ENCODE data around the gene ADNP2. TPM values are rescaled to one million over a fixed set of nuclear protein-coding genes. Genes with fewer than 3 reads are reported as not detected.

The ADNP2 gene
- total RNA-seq, 1 experiment from 2014 or later: 40.5 TPM

DNA sequence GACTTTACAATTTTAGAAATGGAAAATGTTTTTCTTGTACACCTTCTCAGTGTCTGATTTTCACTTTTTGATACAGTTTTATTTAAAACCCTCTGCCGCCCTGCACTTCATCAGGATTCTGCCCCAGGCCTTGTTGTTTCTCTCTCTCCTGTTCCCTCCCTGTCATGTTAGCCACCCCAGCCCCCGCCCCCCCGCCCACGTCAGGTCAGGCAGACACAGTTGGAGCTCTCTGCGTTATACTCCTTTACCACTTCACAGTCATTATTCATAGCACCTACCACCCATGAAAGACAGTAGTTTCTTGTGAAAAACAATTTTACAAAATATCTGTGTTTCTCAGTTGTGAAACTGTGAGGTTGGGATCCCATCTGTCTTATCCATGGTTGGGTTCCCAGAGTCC is 21.5 kb downstream of the ADNP2 start:
- Histone ChIP-seq H3K4me3 (ENCODE audit: low read depth in 2 of 2, low read length in 2 of 2) (no peak overlapping the region), H3K9me3 (ENCODE audit: control insufficient read depth, insufficient read depth, low read depth, low read length) (no peaks in the 10 kb centered on the region), H3K4me1 (ENCODE audit: control insufficient read depth, insufficient read depth, low read length) (no peaks in the 10 kb centered on the region), H3K27me3 (ENCODE audit: control insufficient read depth, insufficient read depth, low read length) (no peaks in the 10 kb centered on the region), H3K36me3 (ENCODE audit: control insufficient read depth, insufficient read depth, low read length) (peaks cover 6% of the 10 kb centered on the region; the same call in 1 of the 2 replicates), H3K27ac (ENCODE audit: low read length) (no peak overlapping the region)
- intact Hi-C loops (cut with micrococcal nuclease; ENCODE audit: unreplicated experiment) (no loop called here), in situ Hi-C loops (cut with HindIII; ENCODE audit: low pct_unique_long_range_greater_than_20kb, low sequenced_read_pairs) (no loop called here)
- CTCF ChIA-PET: no interaction called here
- BruUV-seq (replicated peaks): no TSS peak
- TF ChIP-seq, protein P1, sequence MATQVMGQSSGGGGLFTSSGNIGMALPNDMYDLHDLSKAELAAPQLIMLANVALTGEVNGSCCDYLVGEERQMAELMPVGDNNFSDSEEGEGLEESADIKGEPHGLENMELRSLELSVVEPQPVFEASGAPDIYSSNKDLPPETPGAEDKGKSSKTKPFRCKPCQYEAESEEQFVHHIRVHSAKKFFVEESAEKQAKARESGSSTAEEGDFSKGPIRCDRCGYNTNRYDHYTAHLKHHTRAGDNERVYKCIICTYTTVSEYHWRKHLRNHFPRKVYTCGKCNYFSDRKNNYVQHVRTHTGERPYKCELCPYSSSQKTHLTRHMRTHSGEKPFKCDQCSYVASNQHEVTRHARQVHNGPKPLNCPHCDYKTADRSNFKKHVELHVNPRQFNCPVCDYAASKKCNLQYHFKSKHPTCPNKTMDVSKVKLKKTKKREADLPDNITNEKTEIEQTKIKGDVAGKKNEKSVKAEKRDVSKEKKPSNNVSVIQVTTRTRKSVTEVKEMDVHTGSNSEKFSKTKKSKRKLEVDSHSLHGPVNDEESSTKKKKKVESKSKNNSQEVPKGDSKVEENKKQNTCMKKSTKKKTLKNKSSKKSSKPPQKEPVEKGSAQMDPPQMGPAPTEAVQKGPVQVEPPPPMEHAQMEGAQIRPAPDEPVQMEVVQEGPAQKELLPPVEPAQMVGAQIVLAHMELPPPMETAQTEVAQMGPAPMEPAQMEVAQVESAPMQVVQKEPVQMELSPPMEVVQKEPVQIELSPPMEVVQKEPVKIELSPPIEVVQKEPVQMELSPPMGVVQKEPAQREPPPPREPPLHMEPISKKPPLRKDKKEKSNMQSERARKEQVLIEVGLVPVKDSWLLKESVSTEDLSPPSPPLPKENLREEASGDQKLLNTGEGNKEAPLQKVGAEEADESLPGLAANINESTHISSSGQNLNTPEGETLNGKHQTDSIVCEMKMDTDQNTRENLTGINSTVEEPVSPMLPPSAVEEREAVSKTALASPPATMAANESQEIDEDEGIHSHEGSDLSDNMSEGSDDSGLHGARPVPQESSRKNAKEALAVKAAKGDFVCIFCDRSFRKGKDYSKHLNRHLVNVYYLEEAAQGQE (IDR thresholded peaks at IDR 0.05; ENCODE audit: insufficient read depth in 1 of 2, low read depth in 2 of 2, low read length in 1 of 2): no peak
- TF ChIP-seq SIN3A (IDR thresholded peaks at IDR 0.05; ENCODE audit: borderline replicate concordance, insufficient read depth, low read depth, low read length) (no peak), POLR2AphosphoS5 (IDR thresholded peaks at IDR 0.05; ENCODE audit: low read depth, low read length) (no peak), TCF7L2 (IDR thresholded peaks at IDR 0.05; ENCODE audit: low read depth, low read length) (no peak)
- TF ChIP-seq, protein P2, sequence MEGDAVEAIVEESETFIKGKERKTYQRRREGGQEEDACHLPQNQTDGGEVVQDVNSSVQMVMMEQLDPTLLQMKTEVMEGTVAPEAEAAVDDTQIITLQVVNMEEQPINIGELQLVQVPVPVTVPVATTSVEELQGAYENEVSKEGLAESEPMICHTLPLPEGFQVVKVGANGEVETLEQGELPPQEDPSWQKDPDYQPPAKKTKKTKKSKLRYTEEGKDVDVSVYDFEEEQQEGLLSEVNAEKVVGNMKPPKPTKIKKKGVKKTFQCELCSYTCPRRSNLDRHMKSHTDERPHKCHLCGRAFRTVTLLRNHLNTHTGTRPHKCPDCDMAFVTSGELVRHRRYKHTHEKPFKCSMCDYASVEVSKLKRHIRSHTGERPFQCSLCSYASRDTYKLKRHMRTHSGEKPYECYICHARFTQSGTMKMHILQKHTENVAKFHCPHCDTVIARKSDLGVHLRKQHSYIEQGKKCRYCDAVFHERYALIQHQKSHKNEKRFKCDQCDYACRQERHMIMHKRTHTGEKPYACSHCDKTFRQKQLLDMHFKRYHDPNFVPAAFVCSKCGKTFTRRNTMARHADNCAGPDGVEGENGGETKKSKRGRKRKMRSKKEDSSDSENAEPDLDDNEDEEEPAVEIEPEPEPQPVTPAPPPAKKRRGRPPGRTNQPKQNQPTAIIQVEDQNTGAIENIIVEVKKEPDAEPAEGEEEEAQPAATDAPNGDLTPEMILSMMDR (IDR thresholded peaks at IDR 0.05): no peak
- ATAC-seq (no peak), DNase-seq (ENCODE audit: low read depth, low spot score) (no peak)
- POLR2A ChIA-PET: interaction anchor here (0.6 kb wide), 1 partner anchor 17 kb away, joined by 3 read pairs; no protein-coding TSS in a partner anchor

DNA sequence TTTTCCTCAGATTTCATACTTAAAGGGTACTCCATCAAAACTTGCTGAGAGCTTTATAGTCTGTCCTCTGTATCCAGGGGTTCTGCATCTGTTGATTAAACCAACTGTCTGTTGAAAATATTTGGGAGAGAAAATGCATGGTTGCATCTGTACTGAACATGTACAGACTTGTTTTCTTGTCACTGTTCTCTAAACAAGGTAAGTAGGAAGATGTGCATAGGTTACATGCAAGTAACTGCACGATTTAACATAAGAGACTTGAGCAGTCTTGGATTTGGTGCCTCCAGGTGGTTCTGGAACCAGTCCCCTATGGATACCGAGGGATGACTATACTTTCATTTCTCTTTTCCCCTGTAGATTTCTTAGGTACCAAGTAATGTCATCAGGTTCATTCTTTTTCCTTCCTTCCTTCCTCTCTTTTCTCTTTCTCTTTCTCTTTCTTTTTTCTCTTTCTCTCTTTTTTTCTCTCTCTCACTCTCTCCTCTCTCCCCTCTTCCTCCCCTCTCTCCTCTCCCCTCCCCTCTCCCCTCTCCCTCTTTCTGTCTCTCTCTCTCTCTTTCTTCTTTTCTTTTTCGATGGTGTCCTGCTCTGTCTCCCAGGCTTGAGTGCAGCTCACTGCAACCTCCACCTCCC is 23.2 kb downstream of the ADNP2 start:
- CTCF ChIA-PET: no interaction called here
- intact Hi-C loops (cut with micrococcal nuclease; ENCODE audit: unreplicated experiment): no loop called here
- no peaks in the 10 kb centered on the region for H3K27me3 ChIP-seq (ENCODE audit: control insufficient read depth, insufficient read depth, low read length)
- ATAC-seq: no peak
- no peak overlapping the region for H3K27ac ChIP-seq (ENCODE audit: low read length)
- H3K9me3 ChIP-seq (ENCODE audit: control insufficient read depth, insufficient read depth, low read depth, low read length): no peaks in the 10 kb centered on the region
- no peak overlapping the region for H3K4me3 ChIP-seq (ENCODE audit: low read depth in 2 of 2, low read length in 2 of 2)
- TF ChIP-seq POLR2AphosphoS5 (IDR thresholded peaks at IDR 0.05; ENCODE audit: low read depth, low read length) (no peak), TCF7L2 (IDR thresholded peaks at IDR 0.05; ENCODE audit: low read depth, low read length) (no peak), SIN3A (IDR thresholded peaks at IDR 0.05; ENCODE audit: borderline replicate concordance, insufficient read depth, low read depth, low read length) (no peak)
- TF ChIP-seq, protein P1 (IDR thresholded peaks at IDR 0.05; ENCODE audit: insufficient read depth in 1 of 2, low read depth in 2 of 2, low read length in 1 of 2): no peak
- TF ChIP-seq, protein P2 (IDR thresholded peaks at IDR 0.05): no peak
- H3K36me3 ChIP-seq (ENCODE audit: control insufficient read depth, insufficient read depth, low read length): peaks cover 11% of the 10 kb centered on the region
- no TSS peak for BruUV-seq (replicated peaks)
- DNase-seq (ENCODE audit: low read depth, low spot score): no peak
- POLR2A ChIA-PET: no interaction called here
- in situ Hi-C loops (cut with HindIII; ENCODE audit: low pct_unique_long_range_greater_than_20kb, low sequenced_read_pairs): no loop called here
- H3K4me1 ChIP-seq (ENCODE audit: control insufficient read depth, insufficient read depth, low read length): no peaks in the 10 kb centered on the region
